HEK293 (cell line): ENCODE results near the gene CCR5AS.

ENCODE experiments used
- CTCF ChIA-PET: fragments of 350-600 bp; formaldehyde crosslinking; extraction: SDS; loops from one replicate; lab custom pipeline; 2021; ENCODE audit warnings: antibody characterized with exemption; lab: Yijun Ruan, JAX
- POLR2A ChIA-PET: fragments of 300-600 bp; formaldehyde crosslinking; extraction: SDS; loops from one replicate; lab custom pipeline; 2020; ENCODE audit warnings: antibody characterized with exemption, inconsistent platforms; lab: Yijun Ruan, JAX
- H3K27ac ChIP-seq: fragments of 200-500 bp; sonication (Bioruptor generic); 2 replicates; pipeline ENCODE4 v1.5.1; 2014; ENCODE audit warnings: low read depth, low read length, control low read depth, inconsistent platforms; ENCODE audit errors: extremely low read depth
- H3K36me3 ChIP-seq, 2 experiments: fragments of 200-500 bp in 1 of 2; sonication (Bioruptor generic) in 1 of 2; 1 replicate in 1 of 2; 2 replicates in 1 of 2; pipeline ENCODE4 v1.5.1; 2014 to 2017; ENCODE audit warnings: inconsistent platforms in 2 of 2, low read length in 2 of 2; ENCODE audit not compliant: control insufficient read depth in 2 of 2, insufficient read depth in 1 of 2
- H3K4me1 ChIP-seq: fragments of 200-500 bp; sonication (Bioruptor generic); 2 replicates; pipeline ENCODE4 v1.5.1; 2014; ENCODE audit warnings: mild to moderate bottlenecking, low read length, inconsistent platforms; ENCODE audit not compliant: control insufficient read depth, insufficient read depth
- H3K4me3 ChIP-seq: 2 replicates; pipeline ENCODE4 v1.5.1; 2011; ENCODE audit warnings: low read depth, mild to moderate bottlenecking, control low read depth, low read length, moderate library complexity
- H3K9me3 ChIP-seq: fragments of 200-500 bp; sonication (Bioruptor generic); 2 replicates; pipeline ENCODE4 v1.5.1; 2014; ENCODE audit warnings: low read depth, low read length, inconsistent platforms; ENCODE audit not compliant: control insufficient read depth, insufficient read depth
- FEZF1 ChIP-seq: fragments of 450-650 bp; formaldehyde crosslinking; IDR thresholded peaks from 2 replicates; pipeline ENCODE4 v1.5.1; 2016; ENCODE audit warnings: missing biosample characterization, missing genetic modification characterization
- GLI4 ChIP-seq: fragments of 450-650 bp; formaldehyde crosslinking; IDR thresholded peaks from 2 replicates; pipeline ENCODE4 v1.5.1; 2016; ENCODE audit warnings: missing biosample characterization, missing genetic modification characterization
- HIC1 ChIP-seq: fragments of 450-650 bp; formaldehyde crosslinking; IDR thresholded peaks from 2 replicates; pipeline ENCODE4 v1.5.1; 2016; ENCODE audit warnings: missing biosample characterization, missing genetic modification characterization
- ZFP69B ChIP-seq: fragments of 450-650 bp; formaldehyde crosslinking; IDR thresholded peaks from 2 replicates; pipeline ENCODE4 v1.5.1; 2016; ENCODE audit warnings: missing biosample characterization, missing genetic modification characterization
- ZNF24 ChIP-seq: fragments of 450-650 bp; formaldehyde crosslinking; IDR thresholded peaks from 2 replicates; pipeline ENCODE4 v1.5.1; 2016; ENCODE audit warnings: missing biosample characterization, missing genetic modification characterization
- ZNF280D ChIP-seq: fragments of 450-650 bp; formaldehyde crosslinking; IDR thresholded peaks from 2 replicates; pipeline ENCODE4 v1.5.1; 2016; ENCODE audit warnings: missing biosample characterization, missing genetic modification characterization
- ZNF311 ChIP-seq: fragments of 450-650 bp; formaldehyde crosslinking; IDR thresholded peaks from 2 replicates; pipeline ENCODE4 v1.5.1; 2017; ENCODE audit warnings: missing biosample characterization, missing genetic modification characterization, borderline replicate concordance
- ZNF473 ChIP-seq: fragments of 450-650 bp; formaldehyde crosslinking; IDR thresholded peaks from 2 replicates; pipeline ENCODE4 v1.5.1; 2017; ENCODE audit warnings: missing biosample characterization, missing genetic modification characterization
- ZNF513 ChIP-seq: fragments of 450-650 bp; IDR thresholded peaks from 2 replicates; pipeline ENCODE4 v1.5.1; 2018; ENCODE audit warnings: missing biosample characterization, missing genetic modification characterization
- ZNF548 ChIP-seq: fragments of 450-650 bp; formaldehyde crosslinking; IDR thresholded peaks from 2 replicates; pipeline ENCODE4 v1.5.1; 2016; ENCODE audit warnings: missing biosample characterization, missing genetic modification characterization
- ZNF558 ChIP-seq: fragments of 450-650 bp; formaldehyde crosslinking; IDR thresholded peaks from 2 replicates; pipeline ENCODE4 v1.5.1; 2016; ENCODE audit warnings: missing biosample characterization, missing genetic modification characterization
- ZNF600 ChIP-seq: fragments of 450-650 bp; formaldehyde crosslinking; IDR thresholded peaks from 2 replicates; pipeline ENCODE4 v1.5.1; 2016; ENCODE audit warnings: missing biosample characterization, missing genetic modification characterization
- ZNF629 ChIP-seq: fragments of 450-650 bp; formaldehyde crosslinking; IDR thresholded peaks from 2 replicates; pipeline ENCODE4 v1.5.1; 2017; ENCODE audit warnings: missing biosample characterization, missing genetic modification characterization
- ZNF660 ChIP-seq: fragments of 450-650 bp; IDR thresholded peaks from 2 replicates; pipeline ENCODE4 v1.5.1; 2018; ENCODE audit warnings: missing biosample characterization, mild to moderate bottlenecking, missing genetic modification characterization
- ZSCAN16 ChIP-seq: fragments of 450-650 bp; formaldehyde crosslinking; IDR thresholded peaks from 2 replicates; pipeline ENCODE4 v1.5.1; 2016; ENCODE audit warnings: missing biosample characterization, missing genetic modification characterization
- TF ChIP-seq, protein P1 (sequence below): fragments of 450-650 bp; formaldehyde crosslinking; IDR thresholded peaks from 2 replicates; pipeline ENCODE4 v1.5.1; 2017; ENCODE audit warnings: missing biosample characterization, missing genetic modification characterization
- TF ChIP-seq, protein P2 (sequence below): fragments of 450-650 bp; formaldehyde crosslinking; IDR thresholded peaks from 2 replicates; pipeline ENCODE4 v1.5.1; 2016; ENCODE audit warnings: missing biosample characterization, missing genetic modification characterization, low read depth
- TF ChIP-seq, protein P3 (sequence below): fragments of 450-650 bp; formaldehyde crosslinking; IDR thresholded peaks from 2 replicates; pipeline ENCODE4 v1.5.1; 2016; ENCODE audit warnings: missing biosample characterization, missing genetic modification characterization
- TF ChIP-seq, protein P4 (sequence below): fragments of 450-650 bp; formaldehyde crosslinking; IDR thresholded peaks from 2 replicates; pipeline ENCODE4 v1.5.1; 2016; ENCODE audit warnings: missing biosample characterization, missing genetic modification characterization

The CCR5AS gene

GRCh38 chr3:46365041-46365440, 41.8 kb downstream of the CCR5AS start (continued):
- TF ChIP-seq ZNF513 (no peak), ZNF311 (tag by site-specific recombination) (no peak), ZNF558 (tag by site-specific recombination) (no peak), ZNF548 (tag by site-specific recombination) (no peak), ZSCAN16 (tag by site-specific recombination) (no peak)
- TF ChIP-seq, protein P1, sequence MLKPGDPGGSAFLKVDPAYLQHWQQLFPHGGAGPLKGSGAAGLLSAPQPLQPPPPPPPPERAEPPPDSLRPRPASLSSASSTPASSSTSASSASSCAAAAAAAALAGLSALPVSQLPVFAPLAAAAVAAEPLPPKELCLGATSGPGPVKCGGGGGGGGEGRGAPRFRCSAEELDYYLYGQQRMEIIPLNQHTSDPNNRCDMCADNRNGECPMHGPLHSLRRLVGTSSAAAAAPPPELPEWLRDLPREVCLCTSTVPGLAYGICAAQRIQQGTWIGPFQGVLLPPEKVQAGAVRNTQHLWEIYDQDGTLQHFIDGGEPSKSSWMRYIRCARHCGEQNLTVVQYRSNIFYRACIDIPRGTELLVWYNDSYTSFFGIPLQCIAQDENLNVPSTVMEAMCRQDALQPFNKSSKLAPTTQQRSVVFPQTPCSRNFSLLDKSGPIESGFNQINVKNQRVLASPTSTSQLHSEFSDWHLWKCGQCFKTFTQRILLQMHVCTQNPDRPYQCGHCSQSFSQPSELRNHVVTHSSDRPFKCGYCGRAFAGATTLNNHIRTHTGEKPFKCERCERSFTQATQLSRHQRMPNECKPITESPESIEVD (tag by site-specific recombination) = no peak
- TF ChIP-seq, all 188 proteins: peak for 0

- H3K4me1 ChIP-seq = no peaks in the 10 kb centered on the region
- H3K36me3 ChIP-seq = no peaks in the 10 kb centered on the region
- H3K9me3 ChIP-seq = no peaks in the 10 kb centered on the region
- H3K4me3 ChIP-seq = no peak overlapping the region
- no peak overlapping the region for H3K27ac ChIP-seq
- ChIA-PET CTCF (interaction anchor here (0.6 kb wide), 1 partner anchor 198 kb away, joined by 4 read pairs; no protein-coding TSS in a partner anchor), POLR2A (no interaction called here)
- TF ChIP-seq ZNF473 (tag by site-specific recombination) (no peak), ZFP69B (tag by site-specific recombination) (0 out of 2 replicates have a peak, but pooled peaks have one; percentile 19), HIC1 (tag by site-specific recombination) (0 out of 2 replicates have a peak, but pooled peaks have one; percentile 35), ZNF24 (tag by site-specific recombination) (peak; percentile 52; the same call in 1 of the 2 replicates), ZNF660 (peak; percentile 58; the same call in 1 of the 2 replicates), ZNF280D (tag by site-specific recombination) (0 out of 2 replicates have a peak, but pooled peaks have one; percentile 44), ZNF629 (tag by site-specific recombination) (peak; percentile 78), GLI4 (tag by site-specific recombination) (no peak), ZNF600 (tag by site-specific recombination) (peak; percentile 46; the same call in 1 of the 2 replicates), FEZF1 (tag by site-specific recombination) (peak; percentile 76)
- TF ChIP-seq, protein P2, sequence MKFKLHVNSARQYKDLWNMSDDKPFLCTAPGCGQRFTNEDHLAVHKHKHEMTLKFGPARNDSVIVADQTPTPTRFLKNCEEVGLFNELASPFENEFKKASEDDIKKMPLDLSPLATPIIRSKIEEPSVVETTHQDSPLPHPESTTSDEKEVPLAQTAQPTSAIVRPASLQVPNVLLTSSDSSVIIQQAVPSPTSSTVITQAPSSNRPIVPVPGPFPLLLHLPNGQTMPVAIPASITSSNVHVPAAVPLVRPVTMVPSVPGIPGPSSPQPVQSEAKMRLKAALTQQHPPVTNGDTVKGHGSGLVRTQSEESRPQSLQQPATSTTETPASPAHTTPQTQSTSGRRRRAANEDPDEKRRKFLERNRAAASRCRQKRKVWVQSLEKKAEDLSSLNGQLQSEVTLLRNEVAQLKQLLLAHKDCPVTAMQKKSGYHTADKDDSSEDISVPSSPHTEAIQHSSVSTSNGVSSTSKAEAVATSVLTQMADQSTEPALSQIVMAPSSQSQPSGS (tag by site-specific recombination) = peak; percentile 65; the same call in 1 of the 2 replicates
- TF ChIP-seq, protein P3, sequence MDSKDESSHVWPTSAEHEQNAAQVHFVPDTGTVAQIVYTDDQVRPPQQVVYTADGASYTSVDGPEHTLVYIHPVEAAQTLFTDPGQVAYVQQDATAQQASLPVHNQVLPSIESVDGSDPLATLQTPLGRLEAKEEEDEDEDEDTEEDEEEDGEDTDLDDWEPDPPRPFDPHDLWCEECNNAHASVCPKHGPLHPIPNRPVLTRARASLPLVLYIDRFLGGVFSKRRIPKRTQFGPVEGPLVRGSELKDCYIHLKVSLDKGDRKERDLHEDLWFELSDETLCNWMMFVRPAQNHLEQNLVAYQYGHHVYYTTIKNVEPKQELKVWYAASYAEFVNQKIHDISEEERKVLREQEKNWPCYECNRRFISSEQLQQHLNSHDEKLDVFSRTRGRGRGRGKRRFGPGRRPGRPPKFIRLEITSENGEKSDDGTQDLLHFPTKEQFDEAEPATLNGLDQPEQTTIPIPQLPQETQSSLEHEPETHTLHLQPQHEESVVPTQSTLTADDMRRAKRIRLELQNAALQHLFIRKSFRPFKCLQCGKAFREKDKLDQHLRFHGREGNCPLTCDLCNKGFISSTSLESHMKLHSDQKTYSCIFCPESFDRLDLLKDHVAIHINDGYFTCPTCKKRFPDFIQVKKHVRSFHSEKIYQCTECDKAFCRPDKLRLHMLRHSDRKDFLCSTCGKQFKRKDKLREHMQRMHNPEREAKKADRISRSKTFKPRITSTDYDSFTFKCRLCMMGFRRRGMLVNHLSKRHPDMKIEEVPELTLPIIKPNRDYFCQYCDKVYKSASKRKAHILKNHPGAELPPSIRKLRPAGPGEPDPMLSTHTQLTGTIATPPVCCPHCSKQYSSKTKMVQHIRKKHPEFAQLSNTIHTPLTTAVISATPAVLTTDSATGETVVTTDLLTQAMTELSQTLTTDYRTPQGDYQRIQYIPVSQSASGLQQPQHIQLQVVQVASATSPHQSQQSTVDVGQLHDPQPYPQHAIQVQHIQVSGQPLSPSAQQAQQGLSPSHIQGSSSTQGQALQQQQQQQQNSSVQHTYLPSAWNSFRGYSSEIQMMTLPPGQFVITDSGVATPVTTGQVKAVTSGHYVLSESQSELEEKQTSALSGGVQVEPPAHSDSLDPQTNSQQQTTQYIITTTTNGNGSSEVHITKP (tag by site-specific recombination) = peak; percentile 32; the same call in 1 of the 2 replicates
- TF ChIP-seq, protein P4, sequence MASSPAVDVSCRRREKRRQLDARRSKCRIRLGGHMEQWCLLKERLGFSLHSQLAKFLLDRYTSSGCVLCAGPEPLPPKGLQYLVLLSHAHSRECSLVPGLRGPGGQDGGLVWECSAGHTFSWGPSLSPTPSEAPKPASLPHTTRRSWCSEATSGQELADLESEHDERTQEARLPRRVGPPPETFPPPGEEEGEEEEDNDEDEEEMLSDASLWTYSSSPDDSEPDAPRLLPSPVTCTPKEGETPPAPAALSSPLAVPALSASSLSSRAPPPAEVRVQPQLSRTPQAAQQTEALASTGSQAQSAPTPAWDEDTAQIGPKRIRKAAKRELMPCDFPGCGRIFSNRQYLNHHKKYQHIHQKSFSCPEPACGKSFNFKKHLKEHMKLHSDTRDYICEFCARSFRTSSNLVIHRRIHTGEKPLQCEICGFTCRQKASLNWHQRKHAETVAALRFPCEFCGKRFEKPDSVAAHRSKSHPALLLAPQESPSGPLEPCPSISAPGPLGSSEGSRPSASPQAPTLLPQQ (tag by site-specific recombination) = peak; percentile 57; the same call in 1 of the 2 replicates
Observed at GRCh38 chr3:46361408-46362283, 45.2 kb downstream of the CCR5AS start.
